GM19438 (cell line): ENCODE measurements around the gene NBEAL2.

Source experiments
- ATAC-seq: cut with Tn5 transposase; IDR thresholded peaks from one replicate; pipeline ENCODE4 v1.9.1; 2021; ENCODE audit warnings: low read depth; ENCODE audit not compliant: unreplicated experiment

NBEAL2 gene, protein sequence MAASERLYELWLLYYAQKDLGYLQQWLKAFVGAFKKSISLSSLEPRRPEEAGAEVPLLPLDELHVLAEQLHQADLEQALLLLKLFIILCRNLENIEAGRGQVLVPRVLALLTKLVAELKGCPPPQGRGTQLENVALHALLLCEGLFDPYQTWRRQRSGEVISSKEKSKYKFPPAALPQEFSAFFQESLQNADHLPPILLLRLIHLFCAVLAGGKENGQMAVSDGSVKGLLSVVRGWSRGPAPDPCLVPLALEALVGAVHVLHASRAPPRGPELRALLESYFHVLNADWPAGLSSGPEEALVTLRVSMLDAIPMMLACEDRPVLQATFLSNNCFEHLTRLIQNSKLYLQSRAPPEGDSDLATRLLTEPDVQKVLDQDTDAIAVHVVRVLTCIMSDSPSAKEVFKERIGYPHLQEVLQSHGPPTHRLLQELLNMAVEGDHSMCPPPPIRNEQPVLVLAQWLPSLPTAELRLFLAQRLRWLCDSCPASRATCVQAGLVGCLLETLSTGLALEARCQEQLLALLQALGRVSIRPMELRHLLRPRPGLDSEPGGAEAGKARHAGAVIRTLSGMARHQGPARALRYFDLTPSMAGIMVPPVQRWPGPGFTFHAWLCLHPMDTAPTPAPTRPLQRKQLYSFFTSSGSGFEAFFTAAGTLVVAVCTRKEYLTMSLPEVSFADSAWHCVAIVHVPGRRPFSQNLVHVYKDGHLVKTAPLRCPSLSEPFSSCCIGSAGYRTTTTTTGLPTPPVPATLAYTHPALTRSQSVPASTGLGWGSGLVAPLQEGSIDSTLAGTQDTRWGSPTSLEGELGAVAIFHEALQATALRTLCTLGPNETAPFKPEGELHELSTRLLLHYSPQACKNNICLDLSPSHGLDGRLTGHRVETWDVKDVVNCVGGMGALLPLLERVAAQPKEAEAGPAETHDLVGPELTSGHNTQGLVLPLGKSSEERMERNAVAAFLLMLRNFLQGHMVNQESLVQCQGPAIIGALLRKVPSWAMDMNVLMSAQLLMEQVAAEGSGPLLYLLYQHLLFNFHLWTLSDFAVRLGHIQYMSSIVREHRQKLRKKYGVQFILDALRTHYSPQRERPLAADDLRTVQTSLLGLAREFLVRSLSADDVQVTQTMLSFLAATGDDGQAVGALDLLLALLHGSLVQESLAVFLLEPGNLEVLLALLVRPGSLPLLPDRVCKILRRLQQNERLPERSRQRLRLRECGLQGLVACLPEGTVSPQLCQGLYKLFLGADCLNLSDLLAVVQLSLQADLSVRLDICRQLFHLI (N-terminal part only)

DNA sequence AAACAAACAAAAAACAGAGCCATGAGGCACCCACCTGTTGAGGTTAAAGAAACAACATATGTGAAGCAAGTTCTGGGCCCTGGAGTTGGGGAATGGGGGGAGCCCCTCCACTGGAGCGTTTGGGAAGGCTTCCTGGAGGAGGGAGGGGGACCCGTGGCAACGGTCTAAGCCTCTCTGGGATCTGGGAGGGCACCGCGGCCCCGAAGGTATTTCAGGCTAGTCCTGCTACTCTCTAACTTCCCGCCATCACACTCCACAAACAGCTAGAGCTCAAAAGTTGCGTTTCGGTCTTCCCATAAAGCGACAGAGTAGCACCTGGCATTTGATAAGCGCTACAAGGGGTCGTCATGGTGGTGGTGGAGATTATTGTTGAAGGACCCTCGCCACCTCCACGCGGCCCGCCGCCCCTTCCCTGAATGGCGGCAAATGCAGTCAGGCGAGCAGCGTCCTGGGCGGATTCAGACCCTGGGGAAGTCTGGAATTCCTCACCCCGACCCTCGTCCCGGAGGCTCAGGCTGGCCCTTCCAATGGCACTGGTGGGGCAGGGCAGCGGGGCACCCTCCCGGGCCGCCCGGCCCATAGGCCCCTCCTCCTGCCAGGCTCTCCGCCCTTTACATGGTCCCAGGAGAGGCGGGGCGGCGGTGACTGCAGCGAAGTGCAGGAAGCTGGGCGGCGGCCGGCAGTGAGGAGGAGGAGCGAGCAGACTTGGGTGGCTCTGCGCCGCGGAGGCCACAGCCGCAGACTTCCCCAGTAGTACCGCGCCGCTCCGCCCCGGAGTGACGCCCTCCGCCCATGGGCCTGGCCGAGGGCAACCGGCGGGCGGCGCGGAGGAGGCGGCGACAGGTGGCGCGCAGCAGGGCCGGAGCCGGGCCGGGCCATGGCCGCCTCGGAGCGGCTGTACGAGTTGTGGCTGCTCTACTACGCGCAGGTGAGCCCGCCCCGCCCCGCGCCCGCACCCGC is at the start of gene NBEAL2:
Gene NBEAL2 (plus strand): TSS at position 682 of the 960 bp plus-strand sequence. CDS start 196 bp downstream, at position 878.
- peak; percentile 72 for ATAC-seq

DNA sequence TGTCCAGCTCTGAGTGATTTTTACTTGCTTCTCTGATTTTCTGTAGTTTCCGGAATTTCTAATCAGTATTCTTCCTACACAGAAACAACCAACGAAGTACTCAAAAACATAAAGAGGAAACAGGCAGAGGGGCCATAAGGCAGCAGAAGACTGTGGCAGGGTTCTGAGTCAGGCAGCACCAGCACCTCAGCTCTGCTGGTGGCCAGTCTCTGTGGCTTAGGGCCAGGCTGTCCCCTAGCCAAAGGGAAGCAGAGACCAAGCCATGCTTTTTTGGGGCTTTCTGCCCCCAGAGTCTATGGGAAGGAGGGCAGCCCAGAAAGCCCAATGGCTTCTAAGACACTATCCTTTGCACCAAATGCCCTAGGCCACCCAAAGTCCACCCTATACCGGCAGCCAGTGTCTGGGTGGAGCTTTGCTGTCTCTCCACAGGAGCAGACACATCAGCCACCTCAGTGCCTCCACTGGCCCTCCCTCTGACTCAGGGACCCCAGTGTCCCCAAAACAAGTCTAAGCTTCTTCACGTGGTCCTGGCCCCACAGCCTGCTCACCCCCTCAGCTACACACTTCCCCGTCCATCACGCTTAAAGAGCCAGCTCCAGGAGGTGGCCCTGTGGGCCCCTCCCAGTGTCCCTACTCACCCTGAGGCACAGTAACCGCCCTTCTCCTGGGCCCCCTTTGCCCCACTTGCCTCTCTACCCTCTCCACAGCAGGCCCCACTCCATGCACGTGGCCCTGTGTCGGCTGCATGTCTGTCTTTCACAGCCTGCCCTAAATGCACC is 49.1 kb upstream of the NBEAL2 start:
- no peak for ATAC-seq

DNA sequence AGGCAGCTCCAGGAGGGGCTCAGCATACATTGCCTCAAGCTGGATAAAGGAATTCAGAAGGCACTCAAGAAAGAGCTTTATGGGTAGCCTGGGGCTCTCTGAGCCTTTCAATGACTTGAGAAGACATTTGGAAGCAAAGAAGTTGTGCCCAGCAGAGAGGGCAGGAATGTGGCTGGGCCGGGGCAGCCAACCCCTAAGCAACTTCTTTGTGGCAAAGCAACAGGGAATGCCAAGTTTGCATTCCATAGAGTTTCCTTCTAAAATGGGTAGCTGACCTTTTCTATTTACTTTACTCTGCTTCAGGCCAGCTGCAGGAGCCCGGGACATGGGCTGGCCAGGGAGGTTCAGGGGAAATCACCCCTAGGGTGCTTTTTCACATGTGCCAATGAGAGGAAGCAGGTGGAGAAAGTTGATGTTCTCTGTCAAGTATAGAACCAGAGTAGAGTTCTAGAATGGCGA is 48.5 kb upstream of the NBEAL2 start:
- no peak for ATAC-seq

- ATAC-seq: no peak
Observed at GRCh38 chr3:46931631-46932331, 47.7 kb upstream of the NBEAL2 start.

GRCh38 chr3:46932455-46933225 is 46.8 kb upstream of the NBEAL2 start:
- ATAC-seq: no peak

GRCh38 chr3:46933261-46933660 is 46.2 kb upstream of the NBEAL2 start:
- no peak for ATAC-seq

DNA sequence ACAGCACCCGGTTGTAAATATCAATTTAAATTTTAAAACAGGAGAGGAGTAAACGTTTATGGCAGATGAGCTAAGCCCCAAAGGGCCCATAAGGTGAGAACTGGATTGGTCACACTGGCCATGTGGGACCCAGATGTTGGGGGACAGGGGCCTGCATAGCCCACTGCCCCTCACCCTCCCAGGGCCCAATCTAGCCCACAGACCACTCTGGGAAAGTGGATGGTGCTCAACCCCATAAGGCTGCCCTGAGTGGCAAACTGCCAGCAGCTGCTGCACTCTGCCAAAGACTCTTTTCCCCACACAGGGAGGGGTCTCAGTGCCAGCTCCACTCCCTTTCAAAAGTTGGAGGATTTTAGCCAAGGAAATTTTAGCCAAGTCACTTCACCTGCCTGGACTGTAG is 45.4 kb upstream of the NBEAL2 start:
- no peak for ATAC-seq

GRCh38 chr3:46934498-46935167 is 44.8 kb upstream of the NBEAL2 start:
- no peak for ATAC-seq

- ATAC-seq: no peak
Observed at GRCh38 chr3:46935168-46935858, 44.2 kb upstream of the NBEAL2 start.

DNA sequence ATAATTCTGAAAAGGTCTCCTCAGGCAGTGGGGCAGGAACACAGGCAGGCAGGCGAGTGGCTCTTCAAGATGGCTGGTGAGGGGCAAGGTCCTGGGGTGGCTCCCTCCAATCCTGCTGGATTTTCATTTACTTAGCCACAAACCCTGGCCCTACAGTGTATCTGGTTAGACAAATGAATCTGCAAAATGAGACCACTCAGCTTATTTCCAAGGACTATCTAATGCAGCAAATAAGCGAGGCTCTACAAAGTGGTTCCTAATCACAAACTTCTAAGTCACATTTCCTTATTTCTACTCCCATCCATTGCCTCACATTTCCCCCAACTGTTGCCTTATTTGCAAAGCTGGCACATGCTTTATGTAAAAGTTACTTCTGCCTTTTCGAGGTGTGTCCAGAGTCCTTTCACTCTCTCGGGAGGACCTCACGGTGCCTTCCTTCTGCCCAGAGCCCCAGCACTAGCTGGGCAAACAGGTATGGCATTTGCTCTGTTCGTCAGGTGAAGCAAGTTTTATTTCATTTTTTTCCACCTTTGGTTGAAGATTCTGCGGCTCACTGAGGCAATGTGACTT is 43.4 kb upstream of the NBEAL2 start:
- ATAC-seq: no peak

DNA sequence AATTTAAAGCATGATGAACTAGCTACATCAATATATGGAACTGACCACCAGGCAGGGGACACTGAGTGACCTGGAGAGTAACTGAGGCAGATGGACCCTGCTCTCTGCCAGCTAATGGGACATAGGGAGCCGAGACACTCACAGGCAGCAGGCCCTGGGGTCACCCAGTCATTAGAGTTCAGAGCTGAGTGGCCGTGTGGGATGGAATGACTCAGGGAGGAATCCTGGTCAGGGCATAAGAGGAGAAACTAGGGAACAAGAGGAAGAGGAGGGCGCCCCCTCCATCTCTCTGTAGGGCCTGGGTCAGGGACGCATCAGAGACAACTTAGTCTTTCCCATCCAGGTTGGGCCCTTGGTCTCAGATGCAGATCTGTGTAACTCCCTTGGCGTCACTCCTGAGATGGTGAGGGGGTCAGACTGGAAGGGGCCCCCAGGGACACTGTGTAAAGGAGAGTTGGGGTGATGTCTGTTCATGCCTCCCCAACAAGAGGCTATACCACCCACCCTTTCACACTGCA is 42.7 kb upstream of the NBEAL2 start:
- no peak for ATAC-seq

GRCh38 chr3:46938118-46938517 is 41.3 kb upstream of the NBEAL2 start:
- no peak for ATAC-seq

- ATAC-seq: no peak
Observed at GRCh38 chr3:46939578-46940445, 39.7 kb upstream of the NBEAL2 start.

- no peak for ATAC-seq
Observed at GRCh38 chr3:46942076-46942475, 37.4 kb upstream of the NBEAL2 start.
